ENCODE data around the gene ASH1L. TPM values are rescaled to one million over a fixed set of nuclear protein-coding genes. Genes with fewer than 3 reads are reported as not detected.
"Not testable (repeated sequence)": the region's sequence is repeated elsewhere in the genome, so short reads cannot be mapped to it uniquely, and the experiment has no call there.

The ASH1L gene
- total and polyA plus RNA-seq, 3 donors from 2014 or later = 20.6 to 93.0 (median 87.6) TPM

DNA sequence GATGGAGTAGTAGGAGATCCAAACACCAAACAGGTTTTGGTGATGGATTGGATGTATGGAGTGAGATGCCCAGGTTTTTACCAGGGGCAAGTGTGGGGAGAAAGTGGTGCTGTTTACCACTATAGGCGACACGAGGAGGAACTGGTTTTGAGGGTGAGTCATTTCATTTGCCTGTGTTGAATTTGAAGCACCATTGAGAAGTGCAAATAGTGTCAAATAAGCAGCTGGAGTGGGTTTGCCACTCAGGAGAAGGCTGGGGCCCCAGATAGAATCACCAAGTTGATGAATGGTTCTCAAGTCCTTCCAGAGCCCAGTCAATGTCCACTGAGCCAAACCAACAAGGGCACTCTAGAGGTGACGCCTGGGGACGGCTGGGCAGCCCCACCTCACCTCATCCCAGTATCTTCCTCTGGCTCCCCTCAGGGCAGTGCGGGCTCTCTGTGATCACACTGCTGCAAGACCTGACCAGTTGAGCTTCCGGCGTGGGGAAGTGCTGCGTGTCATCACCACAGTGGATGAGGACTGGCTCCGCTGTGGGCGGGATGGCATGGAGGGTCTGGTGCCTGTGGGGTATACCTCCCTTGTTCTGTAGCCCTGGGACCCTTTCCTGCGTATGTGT, 232.5 kb downstream of the ASH1L start:
- no peak for DNase-seq
- H3K36me3 ChIP-seq (ENCODE audit: low read depth, missing control alignments) = no peaks in the 10 kb centered on the region
- no peak overlapping the region for H3K27ac ChIP-seq
- TF ChIP-seq, protein P1, sequence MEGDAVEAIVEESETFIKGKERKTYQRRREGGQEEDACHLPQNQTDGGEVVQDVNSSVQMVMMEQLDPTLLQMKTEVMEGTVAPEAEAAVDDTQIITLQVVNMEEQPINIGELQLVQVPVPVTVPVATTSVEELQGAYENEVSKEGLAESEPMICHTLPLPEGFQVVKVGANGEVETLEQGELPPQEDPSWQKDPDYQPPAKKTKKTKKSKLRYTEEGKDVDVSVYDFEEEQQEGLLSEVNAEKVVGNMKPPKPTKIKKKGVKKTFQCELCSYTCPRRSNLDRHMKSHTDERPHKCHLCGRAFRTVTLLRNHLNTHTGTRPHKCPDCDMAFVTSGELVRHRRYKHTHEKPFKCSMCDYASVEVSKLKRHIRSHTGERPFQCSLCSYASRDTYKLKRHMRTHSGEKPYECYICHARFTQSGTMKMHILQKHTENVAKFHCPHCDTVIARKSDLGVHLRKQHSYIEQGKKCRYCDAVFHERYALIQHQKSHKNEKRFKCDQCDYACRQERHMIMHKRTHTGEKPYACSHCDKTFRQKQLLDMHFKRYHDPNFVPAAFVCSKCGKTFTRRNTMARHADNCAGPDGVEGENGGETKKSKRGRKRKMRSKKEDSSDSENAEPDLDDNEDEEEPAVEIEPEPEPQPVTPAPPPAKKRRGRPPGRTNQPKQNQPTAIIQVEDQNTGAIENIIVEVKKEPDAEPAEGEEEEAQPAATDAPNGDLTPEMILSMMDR (IDR thresholded peaks at IDR 0.05) = no peak
- no peak for TF ChIP-seq POLR2A (IDR thresholded peaks at IDR 0.05)
- H3K9me3 ChIP-seq = no peaks in the 10 kb centered on the region
- 80 to 96% methylated on average over 6 to 11 of the region's 11 CpGs for WGBS, 2 donors
- no peak overlapping the region for H3K4me3 ChIP-seq
- peaks cover 11% of the 10 kb centered on the region for H3K4me1 ChIP-seq
- intact Hi-C loops (cut with DNase I; ENCODE audit: low total_unique reads) = loop anchor here (10.0 kb wide), 2 partner anchors 75 to 265 kb away; partner anchors contain the start of gene ENTREP3
- H3K27me3 ChIP-seq = no peaks in the 10 kb centered on the region

DNA sequence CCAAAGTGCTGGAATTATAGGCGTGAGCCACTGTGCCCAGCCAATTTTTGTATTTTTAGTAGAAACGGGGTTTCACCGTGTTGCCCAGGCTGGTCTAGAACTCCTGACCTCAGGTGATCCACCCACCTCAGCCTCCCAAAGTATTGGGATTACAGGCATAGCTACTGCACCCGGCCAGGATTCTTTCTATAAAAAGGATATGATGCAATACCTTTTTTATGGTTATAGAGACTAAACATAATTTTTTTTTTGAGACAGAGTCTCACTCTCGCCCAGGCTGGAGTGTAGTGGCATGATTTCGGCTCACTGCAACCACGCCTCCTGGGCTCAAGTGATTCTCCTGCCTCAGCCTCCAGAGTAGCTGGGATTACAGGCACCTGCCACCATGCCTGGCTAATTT, 233.7 kb downstream of the ASH1L start:
- not testable (repeated sequence) for H3K9me3 ChIP-seq; H3K4me3 ChIP-seq; H3K27me3 ChIP-seq; H3K27ac ChIP-seq; H3K36me3 ChIP-seq (ENCODE audit: low read depth, missing control alignments); DNase-seq
- peaks cover 11% of the 10 kb centered on the region for H3K4me1 ChIP-seq
- 83 to 88% methylated on average over 7 of the region's 7 CpGs for WGBS, 2 donors
- intact Hi-C loops (cut with DNase I; ENCODE audit: low total_unique reads) = loop anchor here (10.0 kb wide), 2 partner anchors 74 to 266 kb away; partner anchors contain the start of gene ENTREP3

DNA sequence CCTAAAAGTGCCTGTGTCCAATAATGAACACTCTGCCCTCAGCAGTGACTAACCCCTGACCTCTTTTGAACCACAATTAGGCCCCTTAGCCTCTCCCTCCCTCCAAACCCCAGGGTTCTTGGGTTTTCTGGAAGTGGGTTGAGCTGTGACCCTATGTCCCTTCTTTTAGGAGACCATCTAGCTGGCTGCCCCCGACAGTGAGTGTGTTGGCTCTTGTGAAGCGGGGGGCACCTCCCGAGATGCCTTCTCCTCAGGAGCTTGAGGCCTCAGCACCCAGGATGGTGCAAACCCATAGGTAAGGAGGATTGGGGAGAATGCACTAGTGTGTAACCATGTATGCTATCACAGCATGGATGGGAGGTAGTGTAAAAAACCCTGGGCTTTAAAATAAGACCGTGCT, 234.6 kb downstream of the ASH1L start:
- no peak for DNase-seq
- Histone ChIP-seq H3K36me3 (ENCODE audit: low read depth, missing control alignments) (no peaks in the 10 kb centered on the region), H3K9me3 (no peaks in the 10 kb centered on the region), H3K27ac (no peak overlapping the region), H3K4me3 (no peak overlapping the region), H3K4me1 (peaks cover 11% of the 10 kb centered on the region), H3K27me3 (no peaks in the 10 kb centered on the region)
- intact Hi-C loops (cut with DNase I; ENCODE audit: low total_unique reads) = loop anchor here (10.0 kb wide), 2 partner anchors 73 to 267 kb away; partner anchors contain the start of gene ENTREP3
- TF ChIP-seq, protein P1 (IDR thresholded peaks at IDR 0.05) = no peak
- TF ChIP-seq POLR2A (IDR thresholded peaks at IDR 0.05) = no peak
- 62 to 87% methylated on average over 3 to 4 of the region's 4 CpGs for WGBS, 2 donors

DNA sequence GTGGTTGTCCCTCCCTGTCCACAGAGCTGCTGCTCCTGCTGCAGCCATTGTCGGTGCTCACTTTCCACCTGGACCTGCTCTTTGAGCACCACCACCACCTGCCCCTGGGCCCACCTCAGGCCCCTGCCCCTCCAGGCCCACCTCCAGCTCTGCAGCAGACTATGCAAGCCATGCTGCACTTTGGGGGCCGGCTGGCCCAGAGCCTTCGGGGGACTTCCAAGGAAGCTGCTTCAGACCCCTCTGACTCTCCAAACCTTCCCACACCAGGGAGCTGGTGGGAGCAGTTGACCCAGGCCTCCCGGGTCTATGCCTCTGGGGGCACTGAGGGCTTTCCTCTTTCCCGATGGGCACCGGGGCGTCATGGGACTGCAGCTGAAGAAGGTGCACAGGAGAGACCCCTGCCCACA, 236.0 kb downstream of the ASH1L start:
- H3K4me1 ChIP-seq = peaks cover 19% of the 10 kb centered on the region
- DNase-seq = no peak
- intact Hi-C loops (cut with DNase I; ENCODE audit: low total_unique reads) = loop anchor here (10.0 kb wide), 2 partner anchors 72 to 268 kb away; partner anchors contain the start of gene ENTREP3
- H3K9me3 ChIP-seq = no peaks in the 10 kb centered on the region
- H3K36me3 ChIP-seq (ENCODE audit: low read depth, missing control alignments) = no peaks in the 10 kb centered on the region
- no peaks in the 10 kb centered on the region for H3K27me3 ChIP-seq
- WGBS, 2 donors = 89% methylated on average over 7 of the region's 7 CpGs; no CpG with 5 or more reads in 1 of the 2 donors
- TF ChIP-seq, protein P1 (IDR thresholded peaks at IDR 0.05) = no peak
- TF ChIP-seq POLR2A (IDR thresholded peaks at IDR 0.05) = no peak
- H3K4me3 ChIP-seq = no peak overlapping the region
- H3K27ac ChIP-seq = no peak overlapping the region

DNA sequence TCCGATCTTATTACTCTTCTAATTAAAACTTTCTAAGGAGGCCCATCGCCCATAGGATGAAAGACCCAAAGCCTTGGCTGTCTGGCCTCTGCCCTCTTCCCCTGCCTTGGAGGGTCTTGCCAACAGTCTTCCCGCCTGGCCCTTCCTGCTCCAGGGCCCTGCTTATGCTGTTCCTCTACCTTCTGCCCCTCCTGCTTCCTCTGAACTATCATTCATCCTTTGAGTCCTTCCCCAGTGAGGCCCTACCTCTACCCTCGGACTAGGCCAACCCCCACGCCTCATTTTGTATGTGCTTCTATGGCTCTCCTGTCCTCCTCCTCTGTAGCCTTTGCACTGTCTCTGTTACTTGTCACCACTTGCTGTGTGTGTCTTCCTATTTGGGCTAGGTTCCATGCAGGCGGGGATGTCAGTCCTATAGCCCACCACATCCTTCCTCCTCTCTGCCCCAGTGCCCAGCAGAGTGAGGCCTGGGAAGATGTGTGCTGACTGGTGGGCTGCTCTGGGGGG, 236.5 kb downstream of the ASH1L start:
- H3K27ac ChIP-seq = no peak overlapping the region
- 76 to 81% methylated on average over 6 of the region's 6 CpGs for WGBS, 2 donors
- H3K27me3 ChIP-seq = no peaks in the 10 kb centered on the region
- peaks cover 23% of the 10 kb centered on the region for H3K4me1 ChIP-seq
- H3K36me3 ChIP-seq (ENCODE audit: low read depth, missing control alignments) = no peaks in the 10 kb centered on the region
- H3K9me3 ChIP-seq = no peaks in the 10 kb centered on the region
- DNase-seq = no peak
- intact Hi-C loops (cut with DNase I; ENCODE audit: low total_unique reads) = loop anchor here (10.0 kb wide), 2 partner anchors 71 to 269 kb away; partner anchors contain the start of gene ENTREP3
- TF ChIP-seq, protein P1 (IDR thresholded peaks at IDR 0.05) = no peak
- no peak for TF ChIP-seq POLR2A (IDR thresholded peaks at IDR 0.05)
- H3K4me3 ChIP-seq = no peak overlapping the region
